HG03159 (cell line): Measurements from ENCODE around the gene PNPLA2.

Experiments
- ATAC-seq: cut with Tn5 transposase; IDR thresholded peaks from one replicate; pipeline ENCODE4 v1.9.1; 2021; ENCODE audit warnings: mild to moderate bottlenecking, moderate library complexity; ENCODE audit not compliant: unreplicated experiment

Gene PNPLA2

DNA sequence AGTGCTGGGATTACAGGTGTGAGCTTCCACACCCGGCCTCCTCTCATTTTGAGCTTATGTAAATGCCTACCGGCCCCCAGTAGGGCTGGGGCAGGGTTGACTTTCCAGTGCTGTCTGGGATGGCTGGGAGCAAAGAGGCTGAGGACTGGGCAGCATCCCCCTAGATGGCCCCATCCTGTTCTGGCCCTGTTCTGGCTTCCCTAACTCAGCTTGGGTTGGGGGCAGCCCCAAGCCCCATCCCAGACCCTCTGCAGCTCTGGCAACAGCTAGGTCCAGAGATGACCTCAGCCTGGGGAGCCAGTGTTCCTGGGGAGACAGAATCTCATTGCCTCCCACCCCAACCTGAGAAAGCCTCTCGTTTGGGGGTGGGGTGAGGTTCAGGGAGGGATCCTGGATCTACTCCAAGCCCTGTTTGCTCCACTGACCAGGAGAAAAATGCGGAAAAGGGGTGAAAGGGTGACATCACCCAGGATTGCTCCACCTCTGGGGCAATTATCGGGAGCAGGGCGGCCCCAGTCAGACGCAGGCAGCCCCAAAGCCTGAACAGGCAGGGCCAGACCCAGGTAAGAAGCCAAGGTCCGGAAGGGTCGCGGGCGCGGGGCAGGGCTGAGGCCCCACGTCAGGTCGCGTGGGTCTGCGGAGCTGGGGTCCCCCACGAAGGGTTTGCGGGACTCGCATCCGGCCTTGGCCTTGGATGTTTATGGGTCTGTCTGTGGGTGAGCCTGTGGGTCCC is at the start of gene PNPLA2:
Gene PNPLA2, plus strand, starts transcription at position 519 of the 733 bp plus-strand sequence. CDS start 805 bp downstream, outside the sequence.
- no peak for ATAC-seq

- no peak for ATAC-seq
Measured at GRCh38 chr11:769887-770641, 48.6 kb upstream of the PNPLA2 start.

GRCh38 chr11:770642-771616 is 47.8 kb upstream of the PNPLA2 start:
- ATAC-seq, result no peak

- ATAC-seq, result no peak
Measured at GRCh38 chr11:771617-772204, 47.0 kb upstream of the PNPLA2 start.

GRCh38 chr11:772429-773390 is 46.0 kb upstream of the PNPLA2 start:
- no peak for ATAC-seq

GRCh38 chr11:773425-773824 is 45.3 kb upstream of the PNPLA2 start:
- ATAC-seq, result no peak

GRCh38 chr11:773830-774229 is 44.9 kb upstream of the PNPLA2 start:
- no peak for ATAC-seq

- no peak for ATAC-seq
Measured at GRCh38 chr11:774873-775592, 43.7 kb upstream of the PNPLA2 start.

GRCh38 chr11:776263-776560 is 42.5 kb upstream of the PNPLA2 start:
- ATAC-seq, result no peak

DNA sequence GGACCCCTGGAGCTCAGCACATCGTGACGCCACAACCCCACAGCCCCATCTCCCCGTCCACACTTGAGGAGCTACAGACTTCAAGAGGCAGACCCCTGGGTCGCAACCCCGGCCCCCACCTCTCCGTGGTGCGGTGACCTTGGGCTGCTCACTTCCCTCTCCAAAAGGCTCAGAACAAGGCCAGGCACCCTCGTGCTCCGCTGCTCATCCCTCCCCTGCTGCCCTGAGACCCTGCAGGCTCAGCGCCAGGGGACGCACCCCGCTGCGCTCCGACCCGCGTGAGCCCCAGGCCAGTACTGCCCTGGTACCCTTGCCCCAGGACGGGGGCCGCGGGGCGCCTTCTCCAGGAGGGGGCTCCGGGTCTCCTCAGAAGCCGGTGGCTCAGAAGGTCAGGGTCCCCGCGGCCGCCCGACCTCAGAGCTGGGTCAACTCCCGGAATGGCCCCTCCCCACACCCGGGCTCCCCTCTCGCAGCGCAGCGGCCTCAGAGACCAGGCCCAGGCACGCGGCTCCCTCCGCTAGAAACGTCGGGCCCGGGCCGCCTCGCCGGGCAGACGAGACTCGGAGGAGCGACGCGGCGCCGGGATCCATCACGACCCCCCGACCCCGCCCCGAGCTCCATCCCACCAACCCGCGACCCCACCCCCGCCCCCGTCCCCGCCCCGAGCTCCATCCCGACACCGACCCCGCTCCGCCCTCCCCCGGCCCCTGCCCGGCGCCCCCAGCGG is 42.0 kb upstream of the PNPLA2 start:
- ATAC-seq, result peak; percentile 29

DNA sequence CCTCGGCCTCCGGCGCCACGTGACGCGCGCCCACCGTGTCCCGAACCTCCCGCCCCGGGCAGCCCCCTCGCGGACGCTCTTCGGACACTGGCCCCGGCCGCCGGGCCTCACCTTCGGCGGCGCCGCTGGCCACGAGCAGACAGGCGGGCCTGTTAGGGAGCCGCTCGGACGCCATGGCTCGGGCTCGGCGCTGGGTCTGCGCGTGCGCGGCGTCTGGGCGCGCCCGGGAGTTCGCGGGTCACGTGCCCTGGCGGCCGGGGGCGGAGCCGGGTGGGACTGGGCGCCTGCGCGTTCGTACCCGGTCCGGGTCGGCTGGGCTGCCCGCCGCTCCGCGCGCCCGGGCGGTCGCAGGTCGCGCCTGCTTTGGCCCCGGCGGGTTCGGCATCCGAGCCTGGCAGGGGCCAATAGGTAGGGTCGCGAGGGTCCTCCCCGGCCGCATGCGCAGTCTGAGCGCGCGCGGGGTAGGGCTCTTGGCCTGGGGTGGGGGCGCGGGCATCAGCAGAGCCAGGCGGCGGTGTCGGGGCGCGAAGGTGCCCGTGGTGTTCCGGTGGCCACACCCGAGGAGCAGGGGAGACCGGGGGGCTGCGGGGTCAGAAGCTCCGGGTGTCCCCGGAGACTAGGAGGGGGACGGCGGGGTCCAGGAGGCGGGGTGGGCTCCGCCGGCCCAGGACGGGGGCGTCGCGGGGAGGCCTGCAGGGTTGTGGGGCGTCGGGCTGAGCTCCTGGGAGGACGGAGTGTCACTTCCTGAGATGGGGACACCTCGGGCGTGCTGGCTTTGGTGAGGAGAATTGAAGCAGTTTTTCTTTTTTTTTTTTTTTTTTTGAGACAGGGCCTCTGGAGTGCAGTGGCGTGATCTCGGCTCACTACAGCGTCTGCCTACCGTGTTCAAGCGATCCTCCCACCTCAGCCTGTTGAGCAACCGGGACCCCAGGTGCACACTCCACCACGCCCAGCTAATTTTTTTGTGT is 41.1 kb upstream of the PNPLA2 start, which contains the start of gene GATD1:
Gene GATD1, minus strand, starts transcription at position 200 of the 968 bp plus-strand sequence. Its CDS starts 25 bp downstream, at position 175.
- peak; percentile 75 for ATAC-seq

- no peak for ATAC-seq
Measured at GRCh38 chr11:778976-779954, 39.4 kb upstream of the PNPLA2 start.

DNA sequence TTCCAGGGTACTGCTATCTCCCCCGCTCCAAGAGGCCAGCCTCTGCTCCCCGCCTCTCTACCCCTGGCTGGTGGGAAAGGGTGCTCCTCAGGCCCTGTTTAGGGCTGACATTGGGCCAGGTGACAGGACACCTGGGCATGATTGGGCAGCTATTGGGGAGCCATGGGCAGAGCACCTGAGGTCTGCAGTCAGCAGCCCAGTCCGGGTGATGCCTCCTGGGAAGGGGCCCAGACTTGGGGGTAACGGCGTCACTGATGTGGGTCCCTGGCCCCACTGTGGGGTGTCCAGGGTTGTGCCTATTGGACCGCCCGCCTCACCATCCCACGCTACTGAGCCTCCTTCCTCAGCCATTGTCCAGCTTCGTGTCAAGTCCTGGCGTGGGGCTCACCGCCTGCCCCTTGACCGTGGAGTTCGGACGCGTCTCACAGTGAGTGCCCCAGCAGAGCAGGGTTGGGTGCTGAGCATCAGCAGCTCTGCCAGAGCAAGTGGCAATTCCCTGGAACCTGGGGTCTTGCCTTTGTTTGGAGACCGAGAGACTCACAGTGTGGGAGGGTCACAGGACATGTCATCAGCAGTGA is 38.7 kb upstream of the PNPLA2 start:
- ATAC-seq, result no peak

DNA sequence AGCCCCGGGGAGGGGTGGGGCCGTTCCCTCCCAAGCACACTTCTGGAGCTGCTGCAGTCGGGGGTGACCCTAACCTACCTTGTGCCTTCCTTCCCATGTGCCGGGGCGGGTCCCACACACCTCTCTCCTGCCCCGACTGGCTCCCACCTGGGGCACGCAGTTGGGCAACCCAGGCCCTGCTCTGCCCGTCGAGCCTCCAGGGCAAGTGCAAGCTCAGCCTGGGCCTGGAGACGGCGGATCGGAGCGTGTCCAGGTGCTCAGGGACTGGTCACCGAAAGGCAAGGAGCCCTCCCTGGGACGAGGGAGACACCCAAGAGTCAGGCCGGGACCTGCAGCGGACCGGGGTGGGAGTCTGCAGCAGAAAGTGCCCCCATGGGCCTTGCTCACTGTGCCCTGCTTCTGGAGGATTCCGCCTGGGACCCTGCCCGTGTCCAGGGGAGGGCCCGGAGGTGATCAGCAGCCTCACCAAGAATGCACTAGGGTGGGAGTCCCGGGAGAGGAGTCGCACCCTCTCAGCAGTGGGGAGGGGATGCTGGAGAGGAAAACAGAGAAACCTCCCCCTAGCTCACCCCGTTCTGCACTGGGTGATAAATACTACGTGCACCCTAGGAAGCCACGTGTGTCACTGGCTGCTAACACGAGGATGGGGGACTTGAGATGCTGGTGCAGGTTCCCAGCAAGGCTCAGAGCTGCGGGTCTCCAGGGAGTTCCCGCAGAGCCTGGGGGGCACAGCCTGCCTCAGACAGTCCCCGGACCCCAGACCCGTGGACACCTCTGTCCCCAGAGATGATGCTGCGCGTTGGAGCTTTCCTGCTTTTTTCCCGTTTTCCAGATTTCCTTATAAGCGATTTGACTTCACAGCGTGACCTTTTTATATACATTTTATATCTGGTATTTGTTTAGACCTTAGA is 36.2 kb upstream of the PNPLA2 start:
- ATAC-seq, result no peak

GRCh38 chr11:783581-784015 is 35.1 kb upstream of the PNPLA2 start:
- ATAC-seq, result no peak
